MM.1S (cell line): ENCODE measurements around the gene DPP6.

Source experiments
- DNase-seq: peaks from one replicate; pipeline ENCODE4 v3.0.0-alpha.2; 2015
- H2AFZ ChIP-seq: fragments of 300-600 bp; sonication (generic); 2 replicates; pipeline ENCODE4 v1.6.0; 2016; ENCODE audit warnings: antibody characterized with exemption, low read length
- H3F3A ChIP-seq: fragments of 300-600 bp; sonication (generic); 2 replicates; pipeline ENCODE4 v1.6.1; 2016; ENCODE audit warnings: mild to moderate bottlenecking, antibody characterized with exemption, low read length, moderate library complexity, mixed read lengths; ENCODE audit not compliant: insufficient read depth
- H3K27ac ChIP-seq: fragments of 300-600 bp; sonication (generic); 2 replicates; pipeline ENCODE4 v1.5.1; 2016; ENCODE audit warnings: mild to moderate bottlenecking, low read length
- H3K27me3 ChIP-seq: fragments of 300-600 bp; sonication (generic); replicated peaks from 2 replicates; pipeline ENCODE4 v1.6.0; 2016; ENCODE audit warnings: low read length; ENCODE audit not compliant: insufficient read depth
- H3K36me3 ChIP-seq: fragments of 300-600 bp; sonication (generic); replicated peaks from 2 replicates; pipeline ENCODE4 v1.6.1; 2016; ENCODE audit warnings: mild to moderate bottlenecking, low read length, mixed read lengths; ENCODE audit not compliant: insufficient read depth
- H3K4me1 ChIP-seq: fragments of 300-600 bp; sonication (generic); 2 replicates; pipeline ENCODE4 v1.6.1; 2016; ENCODE audit warnings: low read length, mixed read lengths
- H3K4me2 ChIP-seq: fragments of 300-600 bp; sonication (generic); 2 replicates; pipeline ENCODE4 v1.6.0; 2016; ENCODE audit warnings: low read depth, low read length
- H3K4me3 ChIP-seq: fragments of 300-600 bp; sonication (generic); 2 replicates; pipeline ENCODE4 v1.5.1; 2016; ENCODE audit warnings: low read length, mixed read lengths
- H3K79me2 ChIP-seq: fragments of 300-600 bp; sonication (generic); 2 replicates; pipeline ENCODE4 v1.6.1; 2016; ENCODE audit warnings: mixed run types, low read length, mixed read lengths
- H3K9ac ChIP-seq: fragments of 300-600 bp; sonication (generic); 2 replicates; pipeline ENCODE4 v1.6.1; 2016; ENCODE audit warnings: low read length, mixed read lengths
- H3K9me2 ChIP-seq: fragments of 300-600 bp; sonication (generic); replicated peaks from 2 replicates; pipeline ENCODE4 v1.6.1; 2016; ENCODE audit warnings: mild to moderate bottlenecking, low read length, mixed read lengths; ENCODE audit not compliant: insufficient read depth
- H3K9me3 ChIP-seq: fragments of 300-600 bp; sonication (generic); replicated peaks from 2 replicates; pipeline ENCODE4 v1.6.1; 2016; ENCODE audit warnings: mild to moderate bottlenecking, low read length, mixed read lengths; ENCODE audit not compliant: insufficient read depth
- H4K20me1 ChIP-seq: fragments of 300-600 bp; sonication (generic); 2 replicates; pipeline ENCODE4 v1.6.1; 2016; ENCODE audit warnings: mild to moderate bottlenecking, low read length, moderate library complexity, mixed read lengths; ENCODE audit not compliant: insufficient read depth
- CTCF ChIP-seq: fragments of 300-600 bp; sonication (generic); IDR thresholded peaks from 2 replicates; pipeline ENCODE4 v1.5.1; 2016; ENCODE audit warnings: antibody characterized with exemption, low read length, mixed read lengths
- EZH2 ChIP-seq: fragments of 300-600 bp; sonication (generic); optimal IDR thresholded peaks from 2 replicates; pipeline ENCODE3; 2017; ENCODE audit warnings: low read depth, mild to moderate bottlenecking, antibody characterized with exemption, low read length, mixed read lengths
- EZH2phosphoT487 ChIP-seq: fragments of 300-600 bp; sonication (generic); IDR thresholded peaks from 2 replicates; pipeline ENCODE4 v1.6.1; 2018; ENCODE audit warnings: antibody characterized with exemption, low read length

The DPP6 gene

GRCh38 chr7:154865984-154866685 is 813.9 kb downstream of the DPP6 start:
- no peak for DNase-seq
- H3K27ac ChIP-seq = no peak overlapping the region
- H4K20me1 ChIP-seq = no peaks in the 10 kb centered on the region
- H2AFZ ChIP-seq = no peak overlapping the region
- no peak overlapping the region for H3K4me3 ChIP-seq
- H3K9me2 ChIP-seq = no peaks in the 10 kb centered on the region
- no peak overlapping the region for H3K9ac ChIP-seq
- H3K79me2 ChIP-seq = no peaks in the 10 kb centered on the region
- no peaks in the 10 kb centered on the region for H3F3A ChIP-seq
- H3K36me3 ChIP-seq = no peaks in the 10 kb centered on the region
- H3K9me3 ChIP-seq = no peaks in the 10 kb centered on the region; the same call in 1 of the 2 replicates
- no peak for TF ChIP-seq CTCF
- no peak for TF ChIP-seq EZH2phosphoT487
- TF ChIP-seq EZH2 = no peak
- peaks cover 20% of the 10 kb centered on the region for H3K27me3 ChIP-seq
- H3K4me2 ChIP-seq = no peak overlapping the region
- no peaks in the 10 kb centered on the region for H3K4me1 ChIP-seq

GRCh38 chr7:154867068-154867467 is 814.9 kb downstream of the DPP6 start:
- Histone ChIP-seq H3K4me2 (no peak overlapping the region), H3K79me2 (no peaks in the 10 kb centered on the region)
- no peak for TF ChIP-seq EZH2phosphoT487
- no peak for TF ChIP-seq EZH2
- no peak for TF ChIP-seq CTCF

GRCh38 chr7:154868921-154869320 is 816.7 kb downstream of the DPP6 start:
- no peaks in the 10 kb centered on the region for H3K9me2 ChIP-seq
- TF ChIP-seq EZH2 (no peak), CTCF (no peak), EZH2phosphoT487 (no peak)
- no peak overlapping the region for H3K4me3 ChIP-seq
- H3K9ac ChIP-seq = no peak overlapping the region
- H3K79me2 ChIP-seq = no peaks in the 10 kb centered on the region
- H3K27ac ChIP-seq = no peak overlapping the region
- no peaks in the 10 kb centered on the region for H3K4me1 ChIP-seq
- peaks cover 32% of the 10 kb centered on the region for H3K27me3 ChIP-seq
- no peaks in the 10 kb centered on the region for H4K20me1 ChIP-seq
- no peaks in the 10 kb centered on the region for H3F3A ChIP-seq
- H3K36me3 ChIP-seq = no peaks in the 10 kb centered on the region
- no peak overlapping the region for H2AFZ ChIP-seq
- DNase-seq = no peak
- no peaks in the 10 kb centered on the region; the same call in 1 of the 2 replicates for H3K9me3 ChIP-seq
- H3K4me2 ChIP-seq = no peak overlapping the region

More at GRCh38 chr7:154867068-154867467, 814.9 kb downstream of the DPP6 start:
- H3K27ac ChIP-seq = no peak overlapping the region
- H4K20me1 ChIP-seq = no peaks in the 10 kb centered on the region
- H3K9me3 ChIP-seq = no peaks in the 10 kb centered on the region; the same call in 1 of the 2 replicates
- H3K4me1 ChIP-seq = no peaks in the 10 kb centered on the region
- peaks cover 22% of the 10 kb centered on the region for H3K27me3 ChIP-seq
- DNase-seq = no peak
- no peak overlapping the region for H3K9ac ChIP-seq
- no peak overlapping the region for H2AFZ ChIP-seq
- H3K36me3 ChIP-seq = no peaks in the 10 kb centered on the region
- H3K9me2 ChIP-seq = no peaks in the 10 kb centered on the region
- no peak overlapping the region for H3K4me3 ChIP-seq
- H3F3A ChIP-seq = no peaks in the 10 kb centered on the region
